Tibial nerve (tissue), 4 donors: ENCODE data around the gene SCRN1. TPM values are rescaled to one million over a fixed set of nuclear protein-coding genes. Genes with fewer than 3 reads are reported as not detected.

Experiments
- DNase-seq, 2 donors: peaks; one replicate each; pipeline ENCODE4 v3.0.0-alpha.2; 2019; ENCODE audit warnings: low spot score in 2 of 2
- H3K27ac ChIP-seq, 4 donors: fragments of 200-600 bp; sonication (generic) in 3 of 4; one replicate each; pipeline ENCODE4 v1.5.1; 2017 to 2019; ENCODE audit warnings: mild to moderate bottlenecking in 1 of 4
- H3K27me3 ChIP-seq, 2 donors: fragments of 200-600 bp; sonication (generic) in 1 of 2; one replicate each; pipeline versions ENCODE4 v1.5.1 to v1.6.0; 2017 to 2019
- H3K36me3 ChIP-seq, 3 donors: fragments of 200-600 bp; sonication (generic); one replicate each; pipeline ENCODE4 v1.5.1; 2018 to 2019
- H3K4me1 ChIP-seq, 4 donors: fragments of 200-600 bp; sonication (generic) in 3 of 4; one replicate each; pipeline ENCODE4 v1.5.1; 2017 to 2019
- H3K4me3 ChIP-seq, 4 donors: fragments of 200-600 bp; sonication (generic) in 3 of 4; one replicate each; pipeline ENCODE4 v1.5.1; 2017 to 2019; ENCODE audit warnings: mild to moderate bottlenecking in 1 of 4, moderate library complexity in 1 of 4
- H3K9me3 ChIP-seq, 4 donors: fragments of 200-600 bp; sonication (generic) in 3 of 4; one replicate each; pipeline ENCODE4 v1.5.1; 2017 to 2019
- EP300 ChIP-seq, 2 donors: sonication (generic); formaldehyde crosslinking; IDR thresholded peaks; one replicate each; pipeline ENCODE4 v1.6.1; 2017; ENCODE audit warnings: antibody characterized with exemption in 2 of 2, mild to moderate bottlenecking in 1 of 2
- POLR2A ChIP-seq, 2 donors: fragments of 450-650 bp; IDR thresholded peaks; one replicate each; pipeline ENCODE4 v1.6.1; 2017; ENCODE audit warnings: antibody characterized with exemption in 2 of 2, mild to moderate bottlenecking in 2 of 2, moderate library complexity in 2 of 2
- WGBS, 2 donors: methylation state at CpG; one replicate each; pipeline ENCODE4 v1.1.5; 2018; 5-methylcytosine and 5-hydroxymethylcytosine counted together
- small RNA-seq: library from RNA; depleted of rRNA; stranded (forward); fragments of <200 nt; gene quantifications from one replicate; pipeline ENCODE3, GENCODE V24; 2016
- total RNA-seq, 4 donors: library from RNA; depleted of rRNA; stranded (reverse); fragments of >200 nt; gene quantifications; one replicate each; pipeline ENCODE4 v1.1.0, GENCODE V29; 2016
- TF ChIP-seq, protein P1 (sequence below), 5 experiments: fragments of 200-600 bp in 3 of 5; fragments of 450-650 bp in 2 of 5; sonication (generic) in 3 of 5; IDR thresholded peaks; one replicate each; pipeline ENCODE4 v1.5.1; 2016 to 2019; ENCODE audit warnings: antibody characterized with exemption in 5 of 5, mild to moderate bottlenecking in 3 of 5, moderate library complexity in 2 of 5

The SCRN1 gene
- total RNA-seq, 4 donors from 2014 or later: 65.1 to 161 (median 119) TPM

- DNase-seq: no peak
- no peak overlapping the region for H3K27ac ChIP-seq
- 23 to 24% methylated on average over 3 of the region's 3 CpGs for WGBS, 2 donors
Measured at GRCh38 chr7:29877196-29877595, 112.4 kb downstream of the SCRN1 start.

DNA sequence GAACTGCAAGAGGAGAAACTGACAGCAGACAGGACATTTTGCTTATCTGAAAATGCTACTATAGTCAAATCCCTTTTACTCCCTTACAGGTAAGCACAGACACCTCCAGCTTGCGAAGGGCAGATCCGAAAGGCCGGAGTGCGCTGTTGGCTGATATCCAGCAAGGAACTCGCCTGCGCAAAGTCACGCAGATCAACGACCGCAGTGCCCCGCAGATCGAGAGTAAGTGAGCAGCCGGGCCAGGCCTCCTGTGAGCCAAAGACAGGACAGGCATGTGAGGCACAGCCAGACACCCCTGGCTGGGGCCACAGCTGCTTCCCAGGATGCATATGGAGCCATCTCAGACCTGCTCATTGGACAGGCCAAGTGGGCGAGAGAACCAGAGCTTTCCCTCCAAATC is 113.9 kb downstream of the SCRN1 start:
- 88 to 96% methylated on average over 12 to 13 of the region's 13 CpGs for WGBS, 2 donors

More at GRCh38 chr7:29877196-29877595, 112.4 kb downstream of the SCRN1 start:
- no peaks in the 10 kb centered on the region for H3K4me1 ChIP-seq
- H3K36me3 ChIP-seq: no peaks in the 10 kb centered on the region
- H3K9me3 ChIP-seq: no peaks in the 10 kb centered on the region
- no peak overlapping the region for H3K4me3 ChIP-seq
- no peak for TF ChIP-seq EP300 (IDR thresholded peaks at IDR 0.05)
- H3K27me3 ChIP-seq: no peaks in the 10 kb centered on the region

GRCh38 chr7:29873644-29874294 is 115.8 kb downstream of the SCRN1 start:
- TF ChIP-seq, protein P1, sequence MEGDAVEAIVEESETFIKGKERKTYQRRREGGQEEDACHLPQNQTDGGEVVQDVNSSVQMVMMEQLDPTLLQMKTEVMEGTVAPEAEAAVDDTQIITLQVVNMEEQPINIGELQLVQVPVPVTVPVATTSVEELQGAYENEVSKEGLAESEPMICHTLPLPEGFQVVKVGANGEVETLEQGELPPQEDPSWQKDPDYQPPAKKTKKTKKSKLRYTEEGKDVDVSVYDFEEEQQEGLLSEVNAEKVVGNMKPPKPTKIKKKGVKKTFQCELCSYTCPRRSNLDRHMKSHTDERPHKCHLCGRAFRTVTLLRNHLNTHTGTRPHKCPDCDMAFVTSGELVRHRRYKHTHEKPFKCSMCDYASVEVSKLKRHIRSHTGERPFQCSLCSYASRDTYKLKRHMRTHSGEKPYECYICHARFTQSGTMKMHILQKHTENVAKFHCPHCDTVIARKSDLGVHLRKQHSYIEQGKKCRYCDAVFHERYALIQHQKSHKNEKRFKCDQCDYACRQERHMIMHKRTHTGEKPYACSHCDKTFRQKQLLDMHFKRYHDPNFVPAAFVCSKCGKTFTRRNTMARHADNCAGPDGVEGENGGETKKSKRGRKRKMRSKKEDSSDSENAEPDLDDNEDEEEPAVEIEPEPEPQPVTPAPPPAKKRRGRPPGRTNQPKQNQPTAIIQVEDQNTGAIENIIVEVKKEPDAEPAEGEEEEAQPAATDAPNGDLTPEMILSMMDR (IDR thresholded peaks at IDR 0.05): no peak
- TF ChIP-seq EP300 (IDR thresholded peaks at IDR 0.05) (no peak), POLR2A (IDR thresholded peaks at IDR 0.05) (no peak)
- 90 to 96% methylated on average over 4 of the region's 4 CpGs for WGBS, 2 donors

More for the DNA sequence above, 113.9 kb downstream of the SCRN1 start:
- Histone ChIP-seq H3K4me3 (no peak overlapping the region), H3K4me1 (no peaks in the 10 kb centered on the region), H3K27ac (no peak overlapping the region), H3K27me3 (no peaks in the 10 kb centered on the region), H3K36me3 (no peaks in the 10 kb centered on the region), H3K9me3 (no peaks in the 10 kb centered on the region)
- DNase-seq: no peak
- TF ChIP-seq, protein P1 (IDR thresholded peaks at IDR 0.05): no peak
- TF ChIP-seq POLR2A (IDR thresholded peaks at IDR 0.05) (no peak), EP300 (IDR thresholded peaks at IDR 0.05) (no peak)

GRCh38 chr7:29871787-29872398 is 117.7 kb downstream of the SCRN1 start:
- no peak for TF ChIP-seq EP300 (IDR thresholded peaks at IDR 0.05)
- TF ChIP-seq POLR2A (IDR thresholded peaks at IDR 0.05): no peak
- TF ChIP-seq, protein P1 (IDR thresholded peaks at IDR 0.05): no peak

More at GRCh38 chr7:29873644-29874294, 115.8 kb downstream of the SCRN1 start:
- no peaks in the 10 kb centered on the region for H3K9me3 ChIP-seq
- H3K27me3 ChIP-seq: no peaks in the 10 kb centered on the region
- H3K27ac ChIP-seq: no peak overlapping the region
- no peak for DNase-seq
- H3K4me1 ChIP-seq: no peaks in the 10 kb centered on the region
- H3K36me3 ChIP-seq: no peaks in the 10 kb centered on the region
- H3K4me3 ChIP-seq: no peak overlapping the region

More at GRCh38 chr7:29871787-29872398, 117.7 kb downstream of the SCRN1 start:
- Histone ChIP-seq H3K27me3 (no peaks in the 10 kb centered on the region), H3K4me1 (peaks cover 0 to 3% (median 0%) of the 10 kb centered on the region in 4 donors), H3K36me3 (no peaks in the 10 kb centered on the region), H3K4me3 (no peak overlapping the region), H3K27ac (no peak overlapping the region), H3K9me3 (no peaks in the 10 kb centered on the region)
- DNase-seq: no peak
- WGBS, 2 donors: 59 to 60% methylated on average over 5 of the region's 5 CpGs

Small RNA genes within 50 kb of the gene (small RNA-seq; reads per million reads assigned to genes)
- not detected for gene RF01210

Other genes starting within 250 kb of the SCRN1 start
- gene WIPF3, start 183.3 kb downstream of the SCRN1 start, total RNA-seq: 1 to 10 TPM; 2.4 to 4.2 (median 3.7) TPM
- 10 to 100 TPM in 2 of 4 donors, 1 to 10 TPM in 2; 4.5 to 11.7 (median 8.7) TPM for gene FKBP14, start 36.9 kb upstream of the SCRN1 start, total RNA-seq
- gene PLEKHA8, start 38.6 kb upstream of the SCRN1 start, total RNA-seq: 10 to 100 TPM in 3 of 4 donors, 1 to 10 TPM in 1; 9.0 to 23.4 (median 13.0) TPM
- gene MTURN, start 145.2 kb upstream of the SCRN1 start, total RNA-seq: 100 to 1,000 TPM; 156 to 246 (median 186) TPM